ENCODE data around the gene PPOX.

PPOX gene

DNA sequence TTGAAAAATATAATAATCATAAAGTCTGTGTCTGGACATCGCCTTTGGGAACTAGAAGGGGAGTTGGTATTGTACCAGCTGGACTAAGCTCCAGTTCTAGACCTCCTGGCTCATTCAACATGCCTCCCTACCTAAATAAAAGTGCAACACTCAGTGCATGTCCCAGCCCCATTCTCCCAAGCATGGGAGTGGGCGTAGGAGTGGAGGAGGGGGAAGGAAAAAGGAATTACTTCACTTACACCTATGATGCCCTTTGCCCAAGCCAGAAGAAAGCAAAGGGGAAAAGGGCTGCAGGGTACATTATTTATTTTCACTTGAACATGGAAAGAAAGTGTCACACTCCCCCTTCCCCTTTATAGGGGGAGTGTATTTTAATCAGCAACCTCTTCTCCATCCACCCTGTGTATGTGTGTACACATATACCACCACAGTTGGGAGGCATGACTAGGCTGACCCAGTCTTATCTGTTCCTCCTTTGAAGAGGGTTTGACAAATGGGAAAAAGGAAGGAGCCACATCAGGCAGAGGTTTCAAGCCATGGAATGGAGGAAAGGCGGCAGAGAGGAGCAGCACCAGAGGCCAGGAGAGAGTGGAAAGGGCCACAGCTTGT is 45.1 kb upstream of the PPOX start:
- no peak overlapping the region for H3K18ac ChIP-seq (ENCODE audit: low read depth in 1 of 2, low read length in 2 of 2)
- H2BK120ac ChIP-seq (ENCODE audit: low read depth, low read length), result no peak overlapping the region
- H2BK15ac ChIP-seq (ENCODE audit: low read depth, poor library complexity, severe bottlenecking), result no peak overlapping the region
- no peak overlapping the region for H2AFZ ChIP-seq (ENCODE audit: low read depth, low read length)
- no peak overlapping the region for H2BK12ac ChIP-seq (ENCODE audit: low read length in 2 of 2)
- H3K79me1 ChIP-seq (replicated peaks; ENCODE audit: low read length, poor library complexity, severe bottlenecking), result peaks cover 26% of the 10 kb centered on the region
- no peak overlapping the region for H3K23ac ChIP-seq (ENCODE audit: low read length in 2 of 2)
- H3K9me3 ChIP-seq (ENCODE audit: control insufficient read depth, low read length), result no peaks in the 10 kb centered on the region
- peaks cover 20% of the 10 kb centered on the region for H3K4me1 ChIP-seq (ENCODE audit: control insufficient read depth, insufficient read depth, low read depth, low read length)
- no peak overlapping the region for H3K14ac ChIP-seq (ENCODE audit: low read length in 2 of 2)
- H3K4me2 ChIP-seq (ENCODE audit: low read length, poor library complexity, severe bottlenecking), result no peak overlapping the region
- H3K27ac ChIP-seq (ENCODE audit: low read length, poor library complexity, severe bottlenecking), result no peak overlapping the region
- H2BK5ac ChIP-seq (ENCODE audit: low read depth, low read length, poor library complexity, severe bottlenecking), result no peak overlapping the region
- 100% methylated on average over 1 of the region's 3 CpGs for WGBS
- H3K4me3 ChIP-seq (ENCODE audit: insufficient read depth in 1 of 2, low read depth in 1 of 2, low read length in 2 of 2), result no peak overlapping the region
- H4K8ac ChIP-seq (ENCODE audit: low read length), result no peak overlapping the region
- H3K36me3 ChIP-seq (ENCODE audit: control insufficient read depth in 1 of 2, insufficient read depth in 2 of 2, low read depth in 1 of 2, low read length in 2 of 2), result peaks cover 47 to 63% of the 10 kb centered on the region in 2 experiments
- no peak overlapping the region for H2AK5ac ChIP-seq (ENCODE audit: low read length, severe bottlenecking)
- DNase-seq, result no peak
- no peak overlapping the region for H4K91ac ChIP-seq (ENCODE audit: low read length)
- no peak overlapping the region for H3K9ac ChIP-seq (ENCODE audit: low read length)
- no peaks in the 10 kb centered on the region for H3K27me3 ChIP-seq (ENCODE audit: control insufficient read depth in 1 of 2, insufficient read depth in 1 of 2, low read length in 2 of 2)
- H3K4ac ChIP-seq (ENCODE audit: low read depth in 1 of 2, low read length in 2 of 2), result no peak overlapping the region

DNA sequence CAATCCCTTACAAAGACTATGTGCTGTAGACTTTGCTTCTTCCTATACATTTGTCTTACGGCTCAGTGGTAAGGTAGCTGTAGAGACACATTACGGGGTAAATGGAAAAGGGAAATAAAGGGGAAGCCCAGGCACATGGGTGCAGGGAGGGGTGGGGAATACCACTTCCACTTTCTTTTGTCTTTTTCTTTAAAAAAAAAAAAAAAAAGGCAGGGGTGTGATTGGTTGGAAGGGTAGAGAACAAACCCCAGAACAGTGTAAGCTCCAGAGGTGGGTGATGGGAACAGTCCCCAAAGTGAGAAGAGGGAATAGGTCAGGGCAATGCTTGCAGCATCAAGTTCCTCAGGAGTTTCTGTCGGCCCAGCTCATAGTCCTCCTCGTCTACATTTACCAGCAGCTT is 44.4 kb upstream of the PPOX start:
- H2BK120ac ChIP-seq (ENCODE audit: low read depth, low read length), result no peak overlapping the region
- no peak overlapping the region for H2BK5ac ChIP-seq (ENCODE audit: low read depth, low read length, poor library complexity, severe bottlenecking)
- H3K4me1 ChIP-seq (ENCODE audit: control insufficient read depth, insufficient read depth, low read depth, low read length), result peaks cover 17% of the 10 kb centered on the region
- over 99% methylated on average over 3 of the region's 4 CpGs for WGBS
- no peak overlapping the region for H3K23ac ChIP-seq (ENCODE audit: low read length in 2 of 2)
- H2AK5ac ChIP-seq (ENCODE audit: low read length, severe bottlenecking), result no peak overlapping the region
- no peak overlapping the region for H3K4ac ChIP-seq (ENCODE audit: low read depth in 1 of 2, low read length in 2 of 2)
- no peak overlapping the region for H3K27ac ChIP-seq (ENCODE audit: low read length, poor library complexity, severe bottlenecking)
- no peak for DNase-seq
- H2BK12ac ChIP-seq (ENCODE audit: low read length in 2 of 2), result no peak overlapping the region
- H3K18ac ChIP-seq (ENCODE audit: low read depth in 1 of 2, low read length in 2 of 2), result no peak overlapping the region
- no peaks in the 10 kb centered on the region for H3K9me3 ChIP-seq (ENCODE audit: control insufficient read depth, low read length)
- H3K14ac ChIP-seq (ENCODE audit: low read length in 2 of 2), result no peak overlapping the region
- no peak overlapping the region for H3K4me2 ChIP-seq (ENCODE audit: low read length, poor library complexity, severe bottlenecking)
- H2BK15ac ChIP-seq (ENCODE audit: low read depth, poor library complexity, severe bottlenecking), result no peak overlapping the region
- peaks cover 26% of the 10 kb centered on the region for H3K79me1 ChIP-seq (replicated peaks; ENCODE audit: low read length, poor library complexity, severe bottlenecking)
- H3K27me3 ChIP-seq (ENCODE audit: control insufficient read depth in 1 of 2, insufficient read depth in 1 of 2, low read length in 2 of 2), result no peaks in the 10 kb centered on the region
- no peak overlapping the region for H4K8ac ChIP-seq (ENCODE audit: low read length)
- no peak overlapping the region for H3K4me3 ChIP-seq (ENCODE audit: insufficient read depth in 1 of 2, low read depth in 1 of 2, low read length in 2 of 2)
- H3K36me3 ChIP-seq (ENCODE audit: control insufficient read depth in 1 of 2, insufficient read depth in 2 of 2, low read depth in 1 of 2, low read length in 2 of 2), result peaks cover 47 to 67% of the 10 kb centered on the region in 2 experiments
- no peak overlapping the region for H3K9ac ChIP-seq (ENCODE audit: low read length)
- H4K91ac ChIP-seq (ENCODE audit: low read length), result no peak overlapping the region
- no peak overlapping the region for H2AFZ ChIP-seq (ENCODE audit: low read depth, low read length)

DNA sequence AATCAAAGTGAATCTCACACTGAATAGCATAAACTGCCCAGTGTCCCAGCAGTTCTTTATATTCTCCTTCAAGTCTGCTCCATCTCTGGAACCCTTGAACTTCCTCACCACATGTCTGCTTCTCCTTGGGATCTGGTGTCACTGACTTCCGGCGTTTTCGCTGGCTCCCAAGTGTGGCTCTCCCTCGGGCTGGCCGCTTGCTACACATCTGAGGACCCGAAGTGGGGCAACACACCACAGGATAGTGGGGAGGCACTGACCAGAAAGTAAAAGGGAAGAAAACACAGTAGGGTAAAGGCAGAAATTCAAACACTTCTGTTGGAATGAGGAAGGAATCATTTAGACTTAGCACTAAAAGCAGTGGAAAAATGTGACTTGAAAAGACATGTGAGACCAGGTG is 43.3 kb upstream of the PPOX start:
- H2BK120ac ChIP-seq (ENCODE audit: low read depth, low read length), result no peak overlapping the region
- 94% methylated on average over 6 of the region's 6 CpGs for WGBS

DNA sequence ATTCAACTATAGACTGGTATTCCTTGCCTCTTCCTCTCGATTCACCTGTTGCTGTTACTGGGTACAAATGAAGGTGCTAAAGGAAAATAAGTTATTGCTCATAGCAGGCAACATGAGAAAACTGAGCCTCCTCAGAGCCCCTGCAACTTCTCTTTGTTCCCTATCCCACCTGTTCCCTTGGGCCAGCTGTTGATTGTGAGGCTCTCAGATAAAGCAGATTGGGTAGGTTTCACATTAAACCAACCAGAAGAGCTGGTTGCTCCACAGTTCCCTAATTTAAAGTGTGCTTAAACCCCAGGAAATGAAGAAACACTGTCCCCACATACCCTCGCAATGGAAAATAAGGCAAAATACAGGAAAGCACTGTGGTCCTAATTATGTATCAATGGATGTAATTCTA is 38.6 kb upstream of the PPOX start:
- Histone ChIP-seq H3K14ac (ENCODE audit: low read length in 2 of 2) (no peak overlapping the region), H2BK5ac (ENCODE audit: low read depth, low read length, poor library complexity, severe bottlenecking) (no peak overlapping the region), H3K4ac (ENCODE audit: low read depth in 1 of 2, low read length in 2 of 2) (no peak overlapping the region), H2BK15ac (ENCODE audit: low read depth, poor library complexity, severe bottlenecking) (no peak overlapping the region), H3K36me3 (ENCODE audit: control insufficient read depth in 1 of 2, insufficient read depth in 2 of 2, low read depth in 1 of 2, low read length in 2 of 2) (peaks cover 27 to 71% of the 10 kb centered on the region in 2 experiments), H3K9ac (ENCODE audit: low read length) (no peak overlapping the region), H2AFZ (ENCODE audit: low read depth, low read length) (no peak overlapping the region), H4K91ac (ENCODE audit: low read length) (no peak overlapping the region), H3K4me1 (ENCODE audit: control insufficient read depth, insufficient read depth, low read depth, low read length) (peaks cover 1% of the 10 kb centered on the region), H3K9me3 (ENCODE audit: control insufficient read depth, low read length) (no peaks in the 10 kb centered on the region), H3K4me3 (ENCODE audit: insufficient read depth in 1 of 2, low read depth in 1 of 2, low read length in 2 of 2) (no peak overlapping the region), H4K8ac (ENCODE audit: low read length) (no peak overlapping the region), H3K4me2 (ENCODE audit: low read length, poor library complexity, severe bottlenecking) (no peak overlapping the region), H2BK120ac (ENCODE audit: low read depth, low read length) (no peak overlapping the region), H2AK5ac (ENCODE audit: low read length, severe bottlenecking) (no peak overlapping the region), H3K18ac (ENCODE audit: low read depth in 1 of 2, low read length in 2 of 2) (no peak overlapping the region), H3K27me3 (ENCODE audit: control insufficient read depth in 1 of 2, insufficient read depth in 1 of 2, low read length in 2 of 2) (no peaks in the 10 kb centered on the region), H3K79me1 (replicated peaks; ENCODE audit: low read length, poor library complexity, severe bottlenecking) (peaks cover 22% of the 10 kb centered on the region), H3K23ac (ENCODE audit: low read length in 2 of 2) (no peak overlapping the region), H2BK12ac (ENCODE audit: low read length in 2 of 2) (no peak overlapping the region), H3K27ac (ENCODE audit: low read length, poor library complexity, severe bottlenecking) (no peak overlapping the region)
- WGBS, result 100% methylated on average over 1 of the region's 2 CpGs
- no peak for DNase-seq

More for the DNA sequence above, 43.3 kb upstream of the PPOX start:
- Histone ChIP-seq H3K36me3 (ENCODE audit: control insufficient read depth in 1 of 2, insufficient read depth in 2 of 2, low read depth in 1 of 2, low read length in 2 of 2) (peaks cover 47 to 79% of the 10 kb centered on the region in 2 experiments), H3K18ac (ENCODE audit: low read depth in 1 of 2, low read length in 2 of 2) (no peak overlapping the region), H4K8ac (ENCODE audit: low read length) (no peak overlapping the region), H3K27me3 (ENCODE audit: control insufficient read depth in 1 of 2, insufficient read depth in 1 of 2, low read length in 2 of 2) (no peaks in the 10 kb centered on the region), H3K27ac (ENCODE audit: low read length, poor library complexity, severe bottlenecking) (no peak overlapping the region), H2BK15ac (ENCODE audit: low read depth, poor library complexity, severe bottlenecking) (no peak overlapping the region), H3K4ac (ENCODE audit: low read depth in 1 of 2, low read length in 2 of 2) (no peak overlapping the region), H3K79me1 (replicated peaks; ENCODE audit: low read length, poor library complexity, severe bottlenecking) (peaks cover 27% of the 10 kb centered on the region), H2BK12ac (ENCODE audit: low read length in 2 of 2) (no peak overlapping the region), H2BK5ac (ENCODE audit: low read depth, low read length, poor library complexity, severe bottlenecking) (no peak overlapping the region), H3K4me1 (ENCODE audit: control insufficient read depth, insufficient read depth, low read depth, low read length) (peaks cover 15% of the 10 kb centered on the region), H3K9me3 (ENCODE audit: control insufficient read depth, low read length) (no peaks in the 10 kb centered on the region), H3K14ac (ENCODE audit: low read length in 2 of 2) (no peak overlapping the region), H2AFZ (ENCODE audit: low read depth, low read length) (no peak overlapping the region), H3K4me2 (ENCODE audit: low read length, poor library complexity, severe bottlenecking) (no peak overlapping the region), H3K23ac (ENCODE audit: low read length in 2 of 2) (no peak overlapping the region), H4K91ac (ENCODE audit: low read length) (no peak overlapping the region), H3K4me3 (ENCODE audit: insufficient read depth in 1 of 2, low read depth in 1 of 2, low read length in 2 of 2) (no peak overlapping the region), H3K9ac (ENCODE audit: low read length) (no peak overlapping the region), H2AK5ac (ENCODE audit: low read length, severe bottlenecking) (no peak overlapping the region)
- no peak for DNase-seq
